WTC11 (cell line): ENCODE data around the gene SPRY1. TPM values are rescaled to one million over a fixed set of nuclear protein-coding genes. Genes with fewer than 3 reads are reported as not detected.

Experiments used
- ATAC-seq: fragments of 200-7000 bp; cut with Tn5 transposase; 2 replicates; pipeline ENCODE4 v1.10.0; 2021; ENCODE audit warnings: mild to moderate bottlenecking, moderate library complexity
- CTCF ChIA-PET: fragments of 300-600 bp; sonication (Branson Sonifier 250); formaldehyde crosslinking; loops from one replicate; lab custom pipeline; 2021; ENCODE audit warnings: antibody characterized with exemption; lab: Charles Lee
- POLR2A ChIA-PET: fragments of 350-600 bp; sonication (Branson Sonifier 250); formaldehyde crosslinking; loops from one replicate; lab custom pipeline; 2021; ENCODE audit warnings: antibody characterized with exemption; lab: Charles Lee
- DNase-seq: peaks from one replicate; pipeline ENCODE4 v3.0.0; 2021; ENCODE audit warnings: low spot score
- H3K27ac Mint-ChIP-seq: 2 replicates; pipeline ENCODE4 v1.8.0; 2021; ENCODE audit warnings: mixed read lengths
- H3K27me3 Mint-ChIP-seq: 2 replicates; pipeline ENCODE4 v1.8.0; 2021; ENCODE audit warnings: low read depth, mild to moderate bottlenecking, moderate library complexity, mixed read lengths
- H3K36me3 Mint-ChIP-seq: 2 replicates; pipeline ENCODE4 v1.8.0; 2021; ENCODE audit warnings: mixed read lengths
- H3K4me1 Mint-ChIP-seq: 2 replicates; pipeline ENCODE4 v1.8.0; 2022; ENCODE audit warnings: mixed read lengths
- H3K4me3 Mint-ChIP-seq: 2 replicates; pipeline ENCODE4 v1.8.0; 2021; ENCODE audit warnings: mild to moderate bottlenecking, moderate library complexity, mixed read lengths
- H3K9me3 Mint-ChIP-seq: 2 replicates; pipeline ENCODE4 v1.8.0; 2021; ENCODE audit warnings: mixed read lengths
- ARID4B ChIP-seq: sonication (generic); formaldehyde crosslinking; IDR thresholded peaks from 2 replicates; pipeline ENCODE4 v1.8.0; 2023; ENCODE audit warnings: missing genetic modification reagents, mild to moderate bottlenecking, borderline replicate concordance
- ERG ChIP-seq: fragments of 250-450 bp; sonication (Bioruptor Pico); IDR thresholded peaks from 2 replicates; pipeline ENCODE4 v1.8.0; 2021; ENCODE audit warnings: mild to moderate bottlenecking
- FOXK1 ChIP-seq: sonication (generic); formaldehyde crosslinking; IDR thresholded peaks from 2 replicates; pipeline ENCODE4 v1.8.0; 2022; ENCODE audit warnings: mild to moderate bottlenecking, moderate library complexity, missing genetic modification reagents
- FOXP1 ChIP-seq: sonication (generic); formaldehyde crosslinking; IDR thresholded peaks from 2 replicates; pipeline ENCODE4 v1.8.0; 2022; ENCODE audit warnings: missing genetic modification reagents, mild to moderate bottlenecking, moderate library complexity, borderline replicate concordance
- MYBL2 ChIP-seq: sonication (generic); formaldehyde crosslinking; IDR thresholded peaks from 2 replicates; pipeline ENCODE4 v1.8.1; 2023; ENCODE audit warnings: mild to moderate bottlenecking, moderate library complexity, missing genetic modification reagents
- NFATC4 ChIP-seq: fragments of 250-450 bp; sonication (Bioruptor Pico); IDR thresholded peaks from 2 replicates; pipeline ENCODE4 v1.9.0; 2021; ENCODE audit warnings: mild to moderate bottlenecking
- NFE2L1 ChIP-seq: sonication (generic); formaldehyde crosslinking; IDR thresholded peaks from 2 replicates; pipeline ENCODE4 v1.8.1; 2023; ENCODE audit warnings: missing genetic modification reagents
- NFYB ChIP-seq: sonication (generic); formaldehyde crosslinking; conservative IDR thresholded peaks from 2 replicates; pipeline ENCODE4 v1.8.0; 2022; ENCODE audit warnings: low read depth, missing genetic modification reagents
- PRDM15 ChIP-seq: sonication (generic); formaldehyde crosslinking; IDR thresholded peaks from 2 replicates; pipeline ENCODE4 v1.8.0; 2022; ENCODE audit warnings: missing genetic modification reagents
- SOX15 ChIP-seq: fragments of 250-450 bp; sonication (Bioruptor Pico); IDR thresholded peaks from 2 replicates; pipeline ENCODE4 v1.9.0; 2021; ENCODE audit warnings: mild to moderate bottlenecking
- TEAD1 ChIP-seq: sonication (generic); formaldehyde crosslinking; IDR thresholded peaks from 2 replicates; pipeline ENCODE4 v1.8.0; 2022; ENCODE audit warnings: mild to moderate bottlenecking, missing genetic modification reagents
- TP53 ChIP-seq: sonication (generic); formaldehyde crosslinking; IDR thresholded peaks from 2 replicates; pipeline ENCODE4 v1.8.1; 2023; ENCODE audit warnings: mild to moderate bottlenecking, missing genetic modification reagents
- ZNF232 ChIP-seq: sonication (generic); formaldehyde crosslinking; IDR thresholded peaks from 2 replicates; pipeline ENCODE4 v1.8.0; 2022; ENCODE audit warnings: mild to moderate bottlenecking, missing genetic modification reagents
- ZNF263 ChIP-seq: sonication (generic); formaldehyde crosslinking; IDR thresholded peaks from 2 replicates; pipeline ENCODE4 v1.8.1; 2022; ENCODE audit warnings: low read depth, mild to moderate bottlenecking, moderate library complexity, missing genetic modification reagents
- ZNF281 ChIP-seq: sonication (generic); formaldehyde crosslinking; IDR thresholded peaks from 2 replicates; pipeline ENCODE4 v1.8.0; 2023; ENCODE audit warnings: mild to moderate bottlenecking, missing genetic modification reagents
- total RNA-seq: library from RNA; stranded (reverse); gene quantifications from 3 replicates; pipeline ENCODE4 v1.2.3, GENCODE V29; 2021

Gene SPRY1
- total RNA-seq, 1 experiment from 2014 or later, result 107 TPM

- POLR2A ChIA-PET, result no interaction called here
- CTCF ChIA-PET, result no interaction called here
- H3K27me3 Mint-ChIP-seq, result no peaks in the 10 kb centered on the region
- TF ChIP-seq SOX15 (CRISPR knock-in tag), result no peak
- TF ChIP-seq ZNF263 (CRISPR knock-in tag), result no peak
- no peak for TF ChIP-seq NFE2L1 (CRISPR knock-in tag)
- TF ChIP-seq ZNF281 (CRISPR knock-in tag), result no peak
- no peak for TF ChIP-seq NFATC4 (CRISPR knock-in tag)
- TF ChIP-seq PRDM15 (CRISPR knock-in tag), result no peak
- no peak for TF ChIP-seq ZNF232
- no peak for TF ChIP-seq FOXP1 (CRISPR knock-in tag)
- TF ChIP-seq MYBL2 (CRISPR knock-in tag), result no peak
- TF ChIP-seq, all 79 proteins: peak for 0
- H3K27ac Mint-ChIP-seq, result no peak overlapping the region
- H3K4me3 Mint-ChIP-seq, result no peak overlapping the region
- H3K9me3 Mint-ChIP-seq, result no peaks in the 10 kb centered on the region
- no peaks in the 10 kb centered on the region for H3K36me3 Mint-ChIP-seq
- ATAC-seq (no peak), DNase-seq (no peak)
- H3K4me1 Mint-ChIP-seq, result peaks cover 22% of the 10 kb centered on the region
Observed at GRCh38 chr4:123393721-123394120, 2.9 kb upstream of the SPRY1 start.

GRCh38 chr4:123397144-123398065, 810 bp downstream of the SPRY1 start:
- ATAC-seq (peak; percentile 13), DNase-seq (peak; percentile 66)
- Mint-ChIP-seq H3K4me1 (peaks cover 30% of the 10 kb centered on the region), H3K9me3 (no peaks in the 10 kb centered on the region), H3K27me3 (no peaks in the 10 kb centered on the region), H3K36me3 (peaks cover 31% of the 10 kb centered on the region), H3K27ac (peak overlapping the region; percentile 99), H3K4me3 (peak overlapping the region; percentile 99)
- CTCF ChIA-PET, result interaction anchor here (0.8 to 1.1 kb wide), 4 partner anchors 104 to 221 kb away, joined by 3 to 4 read pairs (median 4); no protein-coding TSS in a partner anchor
- POLR2A ChIA-PET, result interaction anchor here (0.8 to 1.1 kb wide), 5 partner anchors 21 to 150 kb away, joined by 3 to 9 read pairs (median 3); no protein-coding TSS in a partner anchor
- TF ChIP-seq FOXK1, result peak; percentile 97
- TF ChIP-seq ARID4B (CRISPR knock-in tag), result peak; percentile 79; the same call in 1 of the 2 replicates
- TF ChIP-seq ZNF281 (CRISPR knock-in tag), result peak; percentile 17; the same call in 1 of the 2 replicates
- 0 out of 2 replicates have a peak, but pooled peaks have one; percentile 66 for TF ChIP-seq TEAD1 (CRISPR knock-in tag)
- TF ChIP-seq NFYB (CRISPR knock-in tag), result no peak
- no peak for TF ChIP-seq ERG (CRISPR knock-in tag)
- TF ChIP-seq TP53, result no peak
